ENCODE data around the gene CPNE4.
A peak's percentile ranks its signal among the peaks of the same experiment; 100 is the strongest.

CPNE4 gene

GRCh38 chr3:131723343-131723742 is 311.5 kb downstream of the CPNE4 start:
- Mint-ChIP-seq H3K4me1 (ENCODE audit: low read depth) (no peaks in the 10 kb centered on the region), H3K27me3 (peaks cover 7% of the 10 kb centered on the region), H3K4me3 (no peak overlapping the region), H3K9me3 (no peaks in the 10 kb centered on the region), H3K36me3 (ENCODE audit: low read depth) (no peaks in the 10 kb centered on the region), H3K27ac (no peak overlapping the region)
- no peak for DNase-seq

- Mint-ChIP-seq H3K36me3 (ENCODE audit: low read depth) (no peaks in the 10 kb centered on the region), H3K27ac (no peak overlapping the region), H3K9me3 (no peaks in the 10 kb centered on the region), H3K4me3 (no peak overlapping the region), H3K27me3 (peaks cover 2% of the 10 kb centered on the region), H3K4me1 (ENCODE audit: low read depth) (peaks cover 7% of the 10 kb centered on the region)
- DNase-seq, result no peak
Measured at GRCh38 chr3:131717493-131717892, 317.3 kb downstream of the CPNE4 start.

- H3K27ac Mint-ChIP-seq, result no peak overlapping the region
- DNase-seq, result no peak
- no peak overlapping the region for H3K4me3 Mint-ChIP-seq
- no peaks in the 10 kb centered on the region for H3K9me3 Mint-ChIP-seq
- peaks cover 2% of the 10 kb centered on the region for H3K27me3 Mint-ChIP-seq
- H3K36me3 Mint-ChIP-seq (ENCODE audit: low read depth), result no peaks in the 10 kb centered on the region
- peaks cover 7% of the 10 kb centered on the region for H3K4me1 Mint-ChIP-seq (ENCODE audit: low read depth)
Measured at GRCh38 chr3:131716943-131717342, 317.9 kb downstream of the CPNE4 start.

- H3K27me3 Mint-ChIP-seq, result peaks cover 7% of the 10 kb centered on the region
- peaks cover 7% of the 10 kb centered on the region for H3K4me1 Mint-ChIP-seq (ENCODE audit: low read depth)
- H3K36me3 Mint-ChIP-seq (ENCODE audit: low read depth), result no peaks in the 10 kb centered on the region
- no peak overlapping the region for H3K27ac Mint-ChIP-seq
- no peaks in the 10 kb centered on the region for H3K9me3 Mint-ChIP-seq
- DNase-seq, result no peak
- no peak overlapping the region for H3K4me3 Mint-ChIP-seq
Measured at GRCh38 chr3:131716007-131716406, 318.8 kb downstream of the CPNE4 start.

- Mint-ChIP-seq H3K27me3 (peaks cover 6% of the 10 kb centered on the region), H3K4me3 (no peak overlapping the region), H3K27ac (peak overlapping the region; percentile 9), H3K4me1 (ENCODE audit: low read depth) (peaks cover 7% of the 10 kb centered on the region), H3K9me3 (no peaks in the 10 kb centered on the region), H3K36me3 (ENCODE audit: low read depth) (no peaks in the 10 kb centered on the region)
- no peak for DNase-seq
Measured at GRCh38 chr3:131714585-131715220, 320.1 kb downstream of the CPNE4 start.

- Mint-ChIP-seq H3K36me3 (ENCODE audit: low read depth) (no peaks in the 10 kb centered on the region), H3K27me3 (peaks cover 14% of the 10 kb centered on the region), H3K4me1 (ENCODE audit: low read depth) (peaks cover 7% of the 10 kb centered on the region), H3K27ac (no peak overlapping the region), H3K4me3 (no peak overlapping the region), H3K9me3 (no peaks in the 10 kb centered on the region)
- DNase-seq, result no peak
Measured at GRCh38 chr3:131713416-131714123, 321.2 kb downstream of the CPNE4 start.

GRCh38 chr3:131712662-131713061 is 322.2 kb downstream of the CPNE4 start:
- H3K4me1 Mint-ChIP-seq (ENCODE audit: low read depth), result peaks cover 7% of the 10 kb centered on the region
- no peaks in the 10 kb centered on the region for H3K36me3 Mint-ChIP-seq (ENCODE audit: low read depth)
- H3K9me3 Mint-ChIP-seq, result no peaks in the 10 kb centered on the region
- peaks cover 21% of the 10 kb centered on the region for H3K27me3 Mint-ChIP-seq
- DNase-seq, result no peak
- no peak overlapping the region for H3K27ac Mint-ChIP-seq
- H3K4me3 Mint-ChIP-seq, result no peak overlapping the region

- H3K4me1 Mint-ChIP-seq (ENCODE audit: low read depth), result peaks cover 7% of the 10 kb centered on the region
- H3K9me3 Mint-ChIP-seq, result no peaks in the 10 kb centered on the region
- DNase-seq, result no peak
- H3K4me3 Mint-ChIP-seq, result no peak overlapping the region
- peaks cover 29% of the 10 kb centered on the region for H3K27me3 Mint-ChIP-seq
- no peak overlapping the region for H3K27ac Mint-ChIP-seq
- no peaks in the 10 kb centered on the region for H3K36me3 Mint-ChIP-seq (ENCODE audit: low read depth)
Measured at GRCh38 chr3:131711114-131711768, 323.6 kb downstream of the CPNE4 start.

- Mint-ChIP-seq H3K27ac (no peak overlapping the region), H3K27me3 (peaks cover 38% of the 10 kb centered on the region), H3K4me1 (ENCODE audit: low read depth) (no peaks in the 10 kb centered on the region), H3K36me3 (ENCODE audit: low read depth) (no peaks in the 10 kb centered on the region), H3K4me3 (no peak overlapping the region), H3K9me3 (no peaks in the 10 kb centered on the region)
- no peak for DNase-seq
Measured at GRCh38 chr3:131708241-131708640, 326.6 kb downstream of the CPNE4 start.

- peaks cover 34% of the 10 kb centered on the region for H3K27me3 Mint-ChIP-seq
- H3K4me1 Mint-ChIP-seq (ENCODE audit: low read depth), result no peaks in the 10 kb centered on the region
- no peaks in the 10 kb centered on the region for H3K9me3 Mint-ChIP-seq
- no peaks in the 10 kb centered on the region for H3K36me3 Mint-ChIP-seq (ENCODE audit: low read depth)
- H3K4me3 Mint-ChIP-seq, result no peak overlapping the region
- DNase-seq, result no peak
- H3K27ac Mint-ChIP-seq, result no peak overlapping the region
Measured at GRCh38 chr3:131705558-131706051, 329.2 kb downstream of the CPNE4 start.

GRCh38 chr3:131705099-131705498 is 329.7 kb downstream of the CPNE4 start:
- Mint-ChIP-seq H3K36me3 (ENCODE audit: low read depth) (no peaks in the 10 kb centered on the region), H3K9me3 (peaks cover under 1% of the 10 kb centered on the region), H3K27me3 (peaks cover 34% of the 10 kb centered on the region), H3K4me1 (ENCODE audit: low read depth) (no peaks in the 10 kb centered on the region), H3K27ac (no peak overlapping the region), H3K4me3 (no peak overlapping the region)
- DNase-seq, result no peak

GRCh38 chr3:131704098-131704497 is 330.7 kb downstream of the CPNE4 start:
- Mint-ChIP-seq H3K4me3 (no peak overlapping the region), H3K9me3 (peaks cover 2% of the 10 kb centered on the region), H3K27ac (no peak overlapping the region), H3K27me3 (peaks cover 26% of the 10 kb centered on the region), H3K36me3 (ENCODE audit: low read depth) (no peaks in the 10 kb centered on the region), H3K4me1 (ENCODE audit: low read depth) (no peaks in the 10 kb centered on the region)
- no peak for DNase-seq

- no peak for DNase-seq
- no peaks in the 10 kb centered on the region for H3K4me1 Mint-ChIP-seq (ENCODE audit: low read depth)
- no peaks in the 10 kb centered on the region for H3K36me3 Mint-ChIP-seq (ENCODE audit: low read depth)
- H3K27me3 Mint-ChIP-seq, result peaks cover 22% of the 10 kb centered on the region
- peaks cover 2% of the 10 kb centered on the region for H3K9me3 Mint-ChIP-seq
- no peak overlapping the region for H3K4me3 Mint-ChIP-seq
- no peak overlapping the region for H3K27ac Mint-ChIP-seq
Measured at GRCh38 chr3:131702146-131702545, 332.7 kb downstream of the CPNE4 start.

- Mint-ChIP-seq H3K4me1 (ENCODE audit: low read depth) (no peaks in the 10 kb centered on the region), H3K27me3 (peaks cover 23% of the 10 kb centered on the region), H3K9me3 (peaks cover 2% of the 10 kb centered on the region), H3K4me3 (no peak overlapping the region), H3K27ac (no peak overlapping the region), H3K36me3 (ENCODE audit: low read depth) (no peaks in the 10 kb centered on the region)
- no peak for DNase-seq
Measured at GRCh38 chr3:131701153-131701770, 333.6 kb downstream of the CPNE4 start.
